ENCODE measurements around the gene TP53TG5.

Gene TP53TG5

DNA sequence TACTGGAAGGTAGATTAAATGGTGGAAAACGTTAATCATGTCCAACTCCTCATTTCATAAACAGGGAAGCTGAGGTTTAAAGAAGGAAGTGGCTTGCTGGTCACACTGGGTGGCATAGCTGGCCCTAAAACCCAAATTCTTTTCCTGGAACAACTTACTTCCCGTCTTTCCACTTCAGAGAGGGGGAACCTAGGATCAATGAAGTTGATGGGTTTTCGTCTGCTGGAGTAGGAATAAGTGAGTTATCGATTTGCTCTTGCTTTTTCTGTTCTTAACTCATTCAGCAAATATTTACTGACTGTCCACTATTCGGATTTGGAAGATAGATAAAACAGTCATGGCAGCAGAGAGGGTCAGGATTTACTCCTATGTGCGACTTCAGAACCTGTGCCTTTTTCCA lies 16.3 kb downstream of the TP53TG5 start:
- H3K4me3 ChIP-seq (ENCODE audit: low read depth, low read length), result no peak overlapping the region
- TF ChIP-seq, protein P1, sequence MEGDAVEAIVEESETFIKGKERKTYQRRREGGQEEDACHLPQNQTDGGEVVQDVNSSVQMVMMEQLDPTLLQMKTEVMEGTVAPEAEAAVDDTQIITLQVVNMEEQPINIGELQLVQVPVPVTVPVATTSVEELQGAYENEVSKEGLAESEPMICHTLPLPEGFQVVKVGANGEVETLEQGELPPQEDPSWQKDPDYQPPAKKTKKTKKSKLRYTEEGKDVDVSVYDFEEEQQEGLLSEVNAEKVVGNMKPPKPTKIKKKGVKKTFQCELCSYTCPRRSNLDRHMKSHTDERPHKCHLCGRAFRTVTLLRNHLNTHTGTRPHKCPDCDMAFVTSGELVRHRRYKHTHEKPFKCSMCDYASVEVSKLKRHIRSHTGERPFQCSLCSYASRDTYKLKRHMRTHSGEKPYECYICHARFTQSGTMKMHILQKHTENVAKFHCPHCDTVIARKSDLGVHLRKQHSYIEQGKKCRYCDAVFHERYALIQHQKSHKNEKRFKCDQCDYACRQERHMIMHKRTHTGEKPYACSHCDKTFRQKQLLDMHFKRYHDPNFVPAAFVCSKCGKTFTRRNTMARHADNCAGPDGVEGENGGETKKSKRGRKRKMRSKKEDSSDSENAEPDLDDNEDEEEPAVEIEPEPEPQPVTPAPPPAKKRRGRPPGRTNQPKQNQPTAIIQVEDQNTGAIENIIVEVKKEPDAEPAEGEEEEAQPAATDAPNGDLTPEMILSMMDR (IDR thresholded peaks at IDR 0.05; ENCODE audit: low read depth, low read length, missing control alignments), result no peak
- no peak for DNase-seq (ENCODE audit: low read depth)

DNA sequence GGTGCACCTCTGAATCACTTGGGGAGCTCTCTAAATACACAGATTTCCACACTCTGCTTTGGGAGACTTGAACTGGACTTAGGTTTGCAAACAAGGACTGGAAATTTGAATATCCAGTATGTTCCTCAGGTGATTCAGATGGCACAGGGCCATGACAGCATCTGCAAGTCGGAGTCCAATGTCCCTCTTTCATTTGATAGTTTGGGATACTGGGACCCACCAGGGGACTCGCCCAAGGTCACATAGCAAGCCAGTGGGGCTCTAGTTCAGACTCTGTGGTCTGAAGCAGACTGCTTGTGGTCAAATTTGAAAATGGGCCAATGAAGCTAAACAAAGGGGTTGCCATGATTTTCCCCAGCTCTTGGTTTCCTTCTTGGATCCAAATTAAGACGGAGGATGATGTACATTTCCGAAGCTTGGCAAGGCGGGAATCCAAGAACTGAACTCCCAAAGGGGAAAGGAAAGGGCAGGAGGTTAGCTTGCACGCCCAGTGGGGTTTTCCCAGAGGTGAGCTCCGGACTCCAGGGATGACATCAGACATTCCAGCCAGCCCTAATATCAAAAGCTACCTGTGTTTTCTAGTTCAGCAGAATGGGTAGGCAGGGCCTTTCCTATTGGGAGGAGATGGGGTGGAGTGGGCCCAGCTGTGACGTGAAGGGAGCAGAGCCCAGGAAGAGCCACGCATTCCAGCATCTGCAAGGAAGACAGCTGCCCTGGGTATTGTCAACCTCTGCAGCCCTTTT lies 18.5 kb downstream of the TP53TG5 start:
- TF ChIP-seq, protein P1 (IDR thresholded peaks at IDR 0.05; ENCODE audit: low read depth, low read length, missing control alignments), result no peak
- no peak for DNase-seq (ENCODE audit: low read depth)
- no peak overlapping the region for H3K4me3 ChIP-seq (ENCODE audit: low read depth, low read length)

DNA sequence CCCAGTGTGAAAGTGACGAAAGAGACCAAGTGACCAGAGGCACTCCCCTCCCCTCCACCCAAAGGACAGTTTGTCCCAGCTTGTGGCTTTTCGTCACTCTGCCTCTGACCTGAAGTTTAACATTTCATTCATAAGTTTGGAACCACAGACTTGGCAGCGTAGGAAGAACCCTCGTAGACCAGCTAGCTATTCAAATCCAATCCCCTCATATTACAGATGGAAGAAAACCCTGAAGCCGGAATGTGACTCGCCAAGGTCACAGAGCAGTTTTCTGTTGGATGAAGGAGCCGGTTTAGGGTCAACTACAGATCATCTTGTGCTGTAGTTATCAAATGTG lies 19.1 kb downstream of the TP53TG5 start:
- DNase-seq (ENCODE audit: low read depth), result no peak
- no peak overlapping the region for H3K4me3 ChIP-seq (ENCODE audit: low read depth, low read length)
- TF ChIP-seq, protein P1 (IDR thresholded peaks at IDR 0.05; ENCODE audit: low read depth, low read length, missing control alignments), result no peak

DNA sequence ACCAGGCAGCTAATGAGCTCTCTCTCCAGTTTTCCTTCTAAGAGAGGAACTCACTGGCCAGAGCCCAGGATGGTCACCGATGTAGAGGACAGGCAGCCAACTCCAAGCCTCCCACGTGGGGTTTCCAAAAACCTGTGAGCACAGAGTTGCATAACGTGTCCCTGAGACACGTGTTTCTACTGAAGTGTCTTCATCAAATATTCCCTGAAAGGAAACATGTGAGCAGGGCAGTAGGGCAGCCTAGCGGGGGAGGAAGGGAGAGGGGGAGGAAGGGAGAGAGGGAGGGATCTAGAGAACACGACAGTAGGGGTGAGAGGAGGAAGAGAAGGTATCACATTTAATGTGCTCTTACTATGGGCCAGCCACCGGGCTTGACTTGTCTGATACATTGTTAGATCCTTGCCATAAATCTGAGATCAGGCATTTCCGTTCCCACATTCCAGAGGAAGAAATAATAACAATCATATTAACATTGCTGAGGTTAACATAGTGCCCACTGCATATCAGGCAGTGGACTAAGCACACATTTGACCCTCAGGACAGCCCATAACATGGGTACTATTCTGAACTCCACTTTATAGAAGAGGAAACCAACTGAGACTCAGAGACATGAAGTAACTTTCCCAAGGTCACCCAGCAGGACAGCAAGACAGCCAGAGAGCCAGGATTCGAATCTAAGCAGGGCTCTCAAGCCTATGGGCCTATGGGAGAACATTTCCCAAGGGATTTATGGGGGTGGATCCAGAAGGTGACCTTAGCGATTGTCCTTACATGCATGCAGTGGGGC lies 19.6 kb downstream of the TP53TG5 start:
- no peak overlapping the region for H3K4me3 ChIP-seq (ENCODE audit: low read depth, low read length)
- DNase-seq (ENCODE audit: low read depth), result no peak
- TF ChIP-seq, protein P1 (IDR thresholded peaks at IDR 0.05; ENCODE audit: low read depth, low read length, missing control alignments), result no peak

DNA sequence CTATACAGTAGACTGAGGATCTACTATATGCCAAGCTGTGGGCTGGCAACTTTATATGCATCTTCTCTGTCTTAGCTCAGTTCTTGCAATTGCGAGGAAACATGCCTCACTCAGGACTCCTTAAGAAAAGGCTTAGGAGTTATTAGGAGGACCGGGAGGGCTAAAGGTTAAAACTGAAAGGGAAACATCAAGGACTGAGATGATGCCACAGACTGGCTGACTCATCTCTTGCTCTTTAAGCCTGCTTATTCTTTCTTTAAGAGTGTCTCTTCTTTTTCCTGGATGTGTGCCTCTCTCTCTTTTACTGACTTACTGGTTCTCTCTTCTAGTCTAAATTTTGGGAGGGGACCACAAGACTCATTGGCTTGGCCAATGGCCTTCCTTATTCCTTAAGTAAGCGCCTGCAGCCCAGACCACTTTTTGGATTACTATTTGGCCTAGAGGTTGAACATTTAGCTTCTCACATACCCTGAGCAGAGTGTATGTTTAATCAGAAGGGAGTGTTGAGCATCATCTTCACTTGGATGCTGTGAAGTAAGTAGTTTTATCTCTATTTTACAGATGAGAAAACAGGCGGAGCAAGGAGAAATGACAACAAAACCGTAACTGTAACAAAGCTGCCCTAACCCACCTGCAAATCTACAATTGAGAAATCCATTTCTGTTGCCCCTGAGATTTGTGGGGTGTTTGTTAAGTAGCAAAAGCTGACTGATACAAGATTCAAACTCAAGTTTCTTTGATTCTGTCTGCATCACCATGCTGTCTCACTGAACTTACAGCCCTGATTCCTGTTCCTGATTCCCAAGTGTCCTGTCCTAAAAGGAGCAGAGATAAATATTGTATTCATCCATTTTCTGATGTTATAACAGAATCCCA lies 22.7 kb downstream of the TP53TG5 start:
- TF ChIP-seq, protein P1 (IDR thresholded peaks at IDR 0.05; ENCODE audit: low read depth, low read length, missing control alignments), result no peak
- no peak overlapping the region for H3K4me3 ChIP-seq (ENCODE audit: low read depth, low read length)
- DNase-seq (ENCODE audit: low read depth), result no peak

DNA sequence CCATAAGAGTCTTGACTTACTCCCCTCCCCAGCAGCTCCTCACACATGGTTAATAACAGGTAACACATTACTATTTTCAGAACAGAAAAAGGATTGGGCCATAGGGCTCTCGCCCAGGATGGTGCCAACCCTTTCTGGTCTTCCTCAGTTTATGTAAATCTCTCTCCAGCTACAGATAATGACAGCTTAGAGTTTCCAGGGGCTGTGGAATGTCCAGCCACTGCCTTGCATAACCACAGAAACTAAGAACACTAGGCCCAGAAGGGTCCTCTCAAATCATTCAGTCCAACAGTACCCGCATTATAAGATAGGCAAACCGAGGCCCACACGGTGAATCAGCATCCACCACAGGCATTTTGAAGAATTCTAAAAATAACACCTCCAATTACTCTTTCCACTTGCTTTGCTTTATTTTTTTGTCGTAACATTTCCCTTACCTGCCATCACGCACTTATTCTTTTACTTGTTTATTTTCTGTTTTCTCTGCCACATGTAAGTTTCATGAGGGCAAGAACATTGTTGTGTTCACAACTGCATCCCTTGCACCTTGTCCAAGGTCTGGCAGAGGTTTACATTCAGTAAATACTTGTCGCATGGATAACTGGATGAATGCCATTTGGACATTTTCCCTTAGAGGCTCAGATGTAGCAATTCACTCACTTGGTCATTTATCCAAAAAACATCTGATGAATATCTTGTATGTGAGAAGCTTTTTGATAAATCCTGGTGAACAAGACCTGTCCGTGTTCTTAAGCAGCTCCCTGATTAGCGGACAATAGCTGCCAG lies 23.5 kb downstream of the TP53TG5 start:
- TF ChIP-seq, protein P1 (IDR thresholded peaks at IDR 0.05; ENCODE audit: low read depth, low read length, missing control alignments), result no peak
- no peak for DNase-seq (ENCODE audit: low read depth)
- H3K4me3 ChIP-seq (ENCODE audit: low read depth, low read length), result no peak overlapping the region

Measured in GM12864 (cell line).